ENCODE data around the gene CADM1. TPM values are rescaled to one million over a fixed set of nuclear protein-coding genes. Genes with fewer than 3 reads are reported as not detected.

CADM1 gene
- total RNA-seq, 1 donor from 2014 or later, result 41.7 TPM

- TF ChIP-seq, protein P1, sequence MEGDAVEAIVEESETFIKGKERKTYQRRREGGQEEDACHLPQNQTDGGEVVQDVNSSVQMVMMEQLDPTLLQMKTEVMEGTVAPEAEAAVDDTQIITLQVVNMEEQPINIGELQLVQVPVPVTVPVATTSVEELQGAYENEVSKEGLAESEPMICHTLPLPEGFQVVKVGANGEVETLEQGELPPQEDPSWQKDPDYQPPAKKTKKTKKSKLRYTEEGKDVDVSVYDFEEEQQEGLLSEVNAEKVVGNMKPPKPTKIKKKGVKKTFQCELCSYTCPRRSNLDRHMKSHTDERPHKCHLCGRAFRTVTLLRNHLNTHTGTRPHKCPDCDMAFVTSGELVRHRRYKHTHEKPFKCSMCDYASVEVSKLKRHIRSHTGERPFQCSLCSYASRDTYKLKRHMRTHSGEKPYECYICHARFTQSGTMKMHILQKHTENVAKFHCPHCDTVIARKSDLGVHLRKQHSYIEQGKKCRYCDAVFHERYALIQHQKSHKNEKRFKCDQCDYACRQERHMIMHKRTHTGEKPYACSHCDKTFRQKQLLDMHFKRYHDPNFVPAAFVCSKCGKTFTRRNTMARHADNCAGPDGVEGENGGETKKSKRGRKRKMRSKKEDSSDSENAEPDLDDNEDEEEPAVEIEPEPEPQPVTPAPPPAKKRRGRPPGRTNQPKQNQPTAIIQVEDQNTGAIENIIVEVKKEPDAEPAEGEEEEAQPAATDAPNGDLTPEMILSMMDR (IDR thresholded peaks at IDR 0.05; ENCODE audit: insufficient read depth, low read length, poor library complexity, severe bottlenecking), result no peak
- H3K4me3 ChIP-seq (ENCODE audit: low read depth, low read length), result no peak overlapping the region
- H3K27me3 ChIP-seq (ENCODE audit: control insufficient read depth, insufficient read depth, low read length), result no peaks in the 10 kb centered on the region
- no peaks in the 10 kb centered on the region for H3K36me3 ChIP-seq (ENCODE audit: control insufficient read depth, insufficient read depth, low read length)
- DNase-seq (ENCODE audit: low read depth), result no peak
Measured at GRCh38 chr11:115208808-115209259, 295.4 kb downstream of the CADM1 start.

GRCh38 chr11:115207916-115208315 lies 296.3 kb downstream of the CADM1 start:
- TF ChIP-seq, protein P1 (IDR thresholded peaks at IDR 0.05; ENCODE audit: insufficient read depth, low read length, poor library complexity, severe bottlenecking), result no peak
- H3K36me3 ChIP-seq (ENCODE audit: control insufficient read depth, insufficient read depth, low read length), result no peaks in the 10 kb centered on the region
- no peak overlapping the region for H3K4me3 ChIP-seq (ENCODE audit: low read depth, low read length)
- no peak for DNase-seq (ENCODE audit: low read depth)
- H3K27me3 ChIP-seq (ENCODE audit: control insufficient read depth, insufficient read depth, low read length), result no peaks in the 10 kb centered on the region

DNA sequence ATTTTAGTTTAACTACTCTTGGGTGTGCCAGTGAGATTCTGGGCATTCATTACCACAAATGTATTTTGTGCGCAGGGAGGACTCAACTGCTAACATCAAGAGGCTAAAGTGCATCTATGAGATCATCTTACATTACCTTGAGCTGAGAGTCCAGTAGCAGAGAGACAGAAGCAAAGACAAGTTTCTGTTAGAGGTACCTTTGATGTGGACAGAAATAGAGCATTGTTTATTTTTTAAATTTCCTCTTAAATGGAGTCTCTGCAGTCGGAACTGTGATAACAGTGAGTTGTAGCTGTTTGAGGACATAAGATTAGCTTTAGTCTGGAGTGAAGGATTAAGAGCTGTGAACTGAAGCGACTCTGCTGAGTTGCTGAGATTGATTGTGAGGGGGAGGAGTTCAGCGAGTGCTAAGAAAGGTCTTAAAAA lies 297.0 kb downstream of the CADM1 start:
- TF ChIP-seq, protein P1 (IDR thresholded peaks at IDR 0.05; ENCODE audit: insufficient read depth, low read length, poor library complexity, severe bottlenecking), result no peak
- no peak overlapping the region for H3K4me3 ChIP-seq (ENCODE audit: low read depth, low read length)
- no peaks in the 10 kb centered on the region for H3K27me3 ChIP-seq (ENCODE audit: control insufficient read depth, insufficient read depth, low read length)
- DNase-seq (ENCODE audit: low read depth), result no peak
- H3K36me3 ChIP-seq (ENCODE audit: control insufficient read depth, insufficient read depth, low read length), result no peaks in the 10 kb centered on the region

- no peak overlapping the region for H3K4me3 ChIP-seq (ENCODE audit: low read depth, low read length)
- DNase-seq (ENCODE audit: low read depth), result no peak
- H3K36me3 ChIP-seq (ENCODE audit: control insufficient read depth, insufficient read depth, low read length), result no peaks in the 10 kb centered on the region
- no peaks in the 10 kb centered on the region for H3K27me3 ChIP-seq (ENCODE audit: control insufficient read depth, insufficient read depth, low read length)
- TF ChIP-seq, protein P1 (IDR thresholded peaks at IDR 0.05; ENCODE audit: insufficient read depth, low read length, poor library complexity, severe bottlenecking), result no peak
Measured at GRCh38 chr11:115206365-115207022, 297.7 kb downstream of the CADM1 start.

DNA sequence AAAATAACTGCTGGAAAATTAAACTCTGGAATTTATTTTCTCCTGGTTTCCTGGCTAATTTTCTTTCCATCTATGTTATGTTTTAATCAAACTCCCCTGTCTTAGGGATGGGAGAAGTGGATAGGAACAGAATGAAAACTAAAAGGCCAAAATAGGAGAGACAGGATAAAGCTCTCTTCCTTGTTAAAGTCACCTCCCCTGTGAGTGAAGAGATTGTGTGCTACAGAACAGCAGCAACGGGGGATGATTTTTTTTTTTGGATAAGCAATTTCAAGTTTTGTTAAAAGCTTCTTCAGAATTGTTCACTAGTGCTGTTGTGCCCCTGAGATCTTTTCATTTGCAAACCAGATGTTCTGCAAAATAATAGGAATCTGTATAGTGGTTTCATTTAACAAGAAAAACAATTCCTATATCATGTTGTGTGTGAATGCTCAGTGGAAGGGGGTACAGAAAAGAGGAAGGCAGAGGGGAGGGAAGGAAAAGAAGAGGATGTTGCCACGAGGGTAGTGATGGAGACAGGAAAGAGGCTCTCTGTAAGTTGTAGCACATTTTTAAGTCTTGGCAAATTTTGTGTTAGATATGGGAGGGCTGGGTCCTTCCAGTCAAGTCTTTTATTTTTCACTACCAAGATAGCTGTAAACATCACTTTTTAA lies 301.2 kb downstream of the CADM1 start:
- TF ChIP-seq, protein P1 (IDR thresholded peaks at IDR 0.05; ENCODE audit: insufficient read depth, low read length, poor library complexity, severe bottlenecking), result no peak
- no peaks in the 10 kb centered on the region for H3K36me3 ChIP-seq (ENCODE audit: control insufficient read depth, insufficient read depth, low read length)
- H3K27me3 ChIP-seq (ENCODE audit: control insufficient read depth, insufficient read depth, low read length), result no peaks in the 10 kb centered on the region
- no peak for DNase-seq (ENCODE audit: low read depth)
- H3K4me3 ChIP-seq (ENCODE audit: low read depth, low read length), result no peak overlapping the region
